MCF 10A (cell line): ENCODE results near the gene PTP4A2. TPM values are rescaled to one million over a fixed set of nuclear protein-coding genes. Genes with fewer than 3 reads are reported as not detected.
A peak's percentile ranks its signal among the peaks of the same experiment; 100 is the strongest.

Experiments
- BruUV-seq: library from RNA; stranded (reverse); fragments of 400-500 nt; replicated peaks from 2 replicates; lab custom pipeline; 2021; lab: Mats Ljungman, UMichigan
- CTCF ChIA-PET: fragments of 300-600 bp; sonication (Branson Sonifier 250); formaldehyde crosslinking; extraction: SDS; loops from one replicate; lab custom pipeline; 2021; ENCODE audit warnings: antibody characterized with exemption, inconsistent platforms; lab: Yijun Ruan, JAX
- POLR2A ChIA-PET: fragments of 300-600, 350-650 bp; sonication (Branson Sonifier 250); formaldehyde crosslinking; extraction: SDS; loops from one replicate; lab custom pipeline; 2020; ENCODE audit warnings: antibody characterized with exemption, inconsistent platforms; lab: Yijun Ruan, JAX
- DNase-seq: peaks from one replicate; pipeline ENCODE4 v3.0.0-alpha.2; 2018; ENCODE audit not compliant: unreplicated experiment
- H3K27ac Mint-ChIP-seq: one replicate; pipeline ENCODE4 v1.8.0; 2022; ENCODE audit warnings: mild to moderate bottlenecking, low read depth, mixed read lengths; ENCODE audit not compliant: unreplicated experiment
- H3K27me3 Mint-ChIP-seq: one replicate; pipeline ENCODE4 v1.8.0; 2022; ENCODE audit warnings: mixed read lengths; ENCODE audit not compliant: insufficient read depth, unreplicated experiment
- H3K36me3 Mint-ChIP-seq: one replicate; pipeline ENCODE4 v1.8.0; 2022; ENCODE audit warnings: mild to moderate bottlenecking, moderate library complexity, mixed read lengths; ENCODE audit not compliant: insufficient read depth, unreplicated experiment
- H3K4me1 Mint-ChIP-seq: one replicate; pipeline ENCODE4 v1.8.0; 2022; ENCODE audit warnings: mixed read lengths; ENCODE audit not compliant: insufficient read depth, unreplicated experiment
- H3K4me3 Mint-ChIP-seq: one replicate; pipeline ENCODE4 v1.8.0; 2022; ENCODE audit warnings: mild to moderate bottlenecking, moderate library complexity, mixed read lengths; ENCODE audit not compliant: unreplicated experiment
- H3K9me3 Mint-ChIP-seq: one replicate; pipeline ENCODE4 v1.8.0; 2022; ENCODE audit warnings: mixed read lengths; ENCODE audit not compliant: unreplicated experiment
- intact Hi-C: fragments of 100-400 bp; cut with micrococcal nuclease; formaldehyde crosslinking; loops from 2 replicates; pipeline ENCODE4 v1.14.1; 2022
- total RNA-seq: library from RNA; stranded (reverse); gene quantifications from 2 replicates; pipeline ENCODE4 v1.2.3, GENCODE V29; 2022
- TF ChIP-seq, protein P1 (sequence below): fragments of 200-600 bp; IDR thresholded peaks from one replicate; pipeline ENCODE4 v1.8.0; 2022; ENCODE audit warnings: antibody characterized with exemption, mild to moderate bottlenecking; ENCODE audit not compliant: unreplicated experiment

Gene PTP4A2
- total RNA-seq, 1 experiment from 2014 or later, result 220 TPM

DNA sequence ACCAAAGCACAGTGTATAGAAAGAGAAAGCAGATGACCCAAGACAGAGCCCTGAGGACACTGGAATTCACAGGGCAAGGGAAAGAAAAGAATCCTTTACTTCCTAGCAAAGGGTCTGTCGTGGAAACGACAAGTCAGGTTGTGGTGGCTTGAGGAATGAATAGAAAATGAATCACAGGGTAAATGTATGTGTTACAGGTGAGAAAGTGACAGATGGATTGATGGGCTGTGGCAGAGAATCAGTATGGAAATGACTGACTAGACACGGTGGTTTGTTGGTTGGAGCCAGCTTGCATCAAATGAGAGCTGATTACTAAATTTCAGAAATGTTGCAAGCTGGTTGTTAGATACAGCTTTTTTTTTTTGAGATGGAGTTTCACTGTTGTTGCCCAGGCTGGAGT is 46.9 kb downstream of the PTP4A2 start:
- ChIA-PET CTCF (interaction anchor here (0.6 kb wide), 1 partner anchor 42 kb away, joined by 3 read pairs; no protein-coding TSS in a partner anchor), POLR2A (no interaction called here)
- peaks cover 8% of the 10 kb centered on the region for H3K4me1 Mint-ChIP-seq
- intact Hi-C loops, result no loop called here
- TF ChIP-seq, protein P1, sequence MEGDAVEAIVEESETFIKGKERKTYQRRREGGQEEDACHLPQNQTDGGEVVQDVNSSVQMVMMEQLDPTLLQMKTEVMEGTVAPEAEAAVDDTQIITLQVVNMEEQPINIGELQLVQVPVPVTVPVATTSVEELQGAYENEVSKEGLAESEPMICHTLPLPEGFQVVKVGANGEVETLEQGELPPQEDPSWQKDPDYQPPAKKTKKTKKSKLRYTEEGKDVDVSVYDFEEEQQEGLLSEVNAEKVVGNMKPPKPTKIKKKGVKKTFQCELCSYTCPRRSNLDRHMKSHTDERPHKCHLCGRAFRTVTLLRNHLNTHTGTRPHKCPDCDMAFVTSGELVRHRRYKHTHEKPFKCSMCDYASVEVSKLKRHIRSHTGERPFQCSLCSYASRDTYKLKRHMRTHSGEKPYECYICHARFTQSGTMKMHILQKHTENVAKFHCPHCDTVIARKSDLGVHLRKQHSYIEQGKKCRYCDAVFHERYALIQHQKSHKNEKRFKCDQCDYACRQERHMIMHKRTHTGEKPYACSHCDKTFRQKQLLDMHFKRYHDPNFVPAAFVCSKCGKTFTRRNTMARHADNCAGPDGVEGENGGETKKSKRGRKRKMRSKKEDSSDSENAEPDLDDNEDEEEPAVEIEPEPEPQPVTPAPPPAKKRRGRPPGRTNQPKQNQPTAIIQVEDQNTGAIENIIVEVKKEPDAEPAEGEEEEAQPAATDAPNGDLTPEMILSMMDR, result no peak
- no peaks in the 10 kb centered on the region for H3K9me3 Mint-ChIP-seq
- no peaks in the 10 kb centered on the region for H3K27me3 Mint-ChIP-seq
- no peak overlapping the region for H3K4me3 Mint-ChIP-seq
- no peaks in the 10 kb centered on the region for H3K36me3 Mint-ChIP-seq
- DNase-seq, result no peak
- no peak overlapping the region for H3K27ac Mint-ChIP-seq
- no TSS peak for BruUV-seq

DNA sequence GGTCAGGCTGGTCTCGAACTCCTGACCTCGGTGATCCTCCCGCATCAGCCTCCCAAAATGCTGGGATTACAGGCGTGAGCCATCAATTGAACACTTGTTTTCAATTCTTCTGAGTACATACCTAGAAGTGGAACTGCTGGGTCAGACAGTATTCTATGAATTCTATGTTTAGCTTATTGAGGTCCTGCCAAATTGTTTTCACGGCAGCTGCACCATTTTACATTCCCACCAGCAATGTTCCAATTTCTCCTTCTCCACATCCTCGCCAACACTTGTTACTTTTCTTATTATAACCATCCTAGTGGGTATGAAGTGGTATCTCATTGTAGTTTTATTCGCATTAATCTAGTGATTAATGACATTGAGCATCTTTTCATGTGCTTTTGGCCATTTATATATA is 49.9 kb downstream of the PTP4A2 start:
- no peaks in the 10 kb centered on the region for H3K36me3 Mint-ChIP-seq
- no peaks in the 10 kb centered on the region for H3K9me3 Mint-ChIP-seq
- H3K4me1 Mint-ChIP-seq, result peaks cover 8% of the 10 kb centered on the region
- DNase-seq, result no peak
- H3K27me3 Mint-ChIP-seq, result no peaks in the 10 kb centered on the region
- TF ChIP-seq, protein P1, result no peak
- H3K27ac Mint-ChIP-seq, result no peak overlapping the region
- CTCF ChIA-PET, result no interaction called here
- POLR2A ChIA-PET, result no interaction called here
- no peak overlapping the region for H3K4me3 Mint-ChIP-seq
- intact Hi-C loops, result no loop called here
- BruUV-seq, result no TSS peak

DNA sequence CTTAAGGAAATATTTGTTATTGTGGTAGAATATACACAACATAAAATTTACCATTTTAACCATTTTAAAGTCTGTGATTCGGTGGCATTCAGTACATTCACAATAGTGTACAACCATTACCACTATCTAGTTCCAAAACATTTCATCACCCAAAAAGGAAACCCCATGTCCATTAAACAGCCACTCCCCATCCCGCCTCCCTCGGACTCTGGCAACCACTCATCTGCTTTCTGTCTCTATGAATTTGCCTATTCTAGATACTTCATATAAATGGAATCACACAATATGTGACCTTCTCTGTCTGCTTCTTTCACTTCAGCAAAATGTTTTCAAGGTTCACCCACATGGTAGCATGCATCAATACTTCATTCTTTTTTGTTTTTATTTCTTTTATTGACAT is 51.3 kb downstream of the PTP4A2 start:
- intact Hi-C loops, result no loop called here
- no TSS peak for BruUV-seq
- no peak overlapping the region for H3K4me3 Mint-ChIP-seq
- ChIA-PET POLR2A (interaction anchor here (0.6 kb wide), 1 partner anchor 55 kb away, joined by 3 read pairs; no protein-coding TSS in a partner anchor), CTCF (interaction anchor here (0.6 kb wide), 1 partner anchor 330 kb away, joined by 3 read pairs; no protein-coding TSS in a partner anchor)
- TF ChIP-seq, protein P1, result no peak
- no peaks in the 10 kb centered on the region for H3K9me3 Mint-ChIP-seq
- H3K27me3 Mint-ChIP-seq, result no peaks in the 10 kb centered on the region
- peaks cover 8% of the 10 kb centered on the region for H3K4me1 Mint-ChIP-seq
- peak; percentile 37 for DNase-seq
- H3K27ac Mint-ChIP-seq, result no peak overlapping the region
- H3K36me3 Mint-ChIP-seq, result no peaks in the 10 kb centered on the region

DNA sequence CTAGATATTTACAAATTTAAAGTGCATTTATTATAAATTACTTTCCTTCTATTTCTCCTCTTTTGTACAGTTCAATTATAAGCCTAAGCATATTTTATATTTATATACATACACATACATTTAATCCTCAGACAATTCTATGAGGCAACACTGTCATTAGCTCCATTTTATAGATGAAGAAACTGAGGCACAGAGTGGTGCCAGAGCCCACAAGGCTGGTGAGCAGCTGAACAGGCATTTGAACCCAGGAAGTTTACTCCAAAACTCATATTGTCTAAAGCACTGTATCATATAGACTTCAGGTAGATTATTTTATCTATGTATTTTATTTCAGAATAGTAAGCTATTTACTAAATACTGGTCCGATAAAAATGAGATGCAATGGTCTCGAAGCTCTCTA is 52.3 kb downstream of the PTP4A2 start:
- no peak for DNase-seq
- ChIA-PET POLR2A (no interaction called here), CTCF (no interaction called here)
- H3K27me3 Mint-ChIP-seq, result no peaks in the 10 kb centered on the region
- no peak overlapping the region for H3K27ac Mint-ChIP-seq
- H3K4me3 Mint-ChIP-seq, result no peak overlapping the region
- no peaks in the 10 kb centered on the region for H3K9me3 Mint-ChIP-seq
- BruUV-seq, result no TSS peak
- intact Hi-C loops, result no loop called here
- H3K4me1 Mint-ChIP-seq, result peaks cover 8% of the 10 kb centered on the region
- no peaks in the 10 kb centered on the region for H3K36me3 Mint-ChIP-seq
- TF ChIP-seq, protein P1, result no peak
